ENCODE data around the gene VAC14. TPM values are rescaled to one million over a fixed set of nuclear protein-coding genes. Genes with fewer than 3 reads are reported as not detected.
A peak's percentile ranks its signal among the peaks of the same experiment; 100 is the strongest.
"Not testable (repeated sequence)": the region's sequence is repeated elsewhere in the genome, so short reads cannot be mapped to it uniquely, and the experiment has no call there.

The VAC14 gene
- total RNA-seq, 1 donor from 2014 or later: 13.6 TPM

DNA sequence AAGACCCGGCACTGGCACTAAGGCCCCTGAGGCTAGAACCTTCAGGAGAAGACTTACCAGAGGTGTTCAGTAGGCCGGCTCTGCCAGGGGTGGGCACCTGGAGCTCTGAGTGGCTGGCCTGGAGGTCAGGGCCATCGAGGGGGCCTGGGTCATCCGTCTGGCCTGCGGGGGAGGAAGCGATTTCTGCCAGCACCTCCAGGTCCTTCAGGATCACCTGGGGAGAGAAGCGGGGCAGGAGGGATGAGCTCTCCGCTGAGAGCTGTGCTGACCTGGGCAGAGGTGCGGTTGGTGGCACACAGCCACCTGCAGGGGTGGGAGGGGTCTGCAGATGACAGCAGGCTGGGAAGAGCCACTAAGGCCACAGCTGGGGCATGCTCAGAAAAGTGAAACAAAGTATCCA, 56.6 kb downstream of the VAC14 start:
- DNase-seq (ENCODE audit: low read depth in 2 of 2): no peak

- no peak for DNase-seq (ENCODE audit: low read depth in 2 of 2)
Measured at GRCh38 chr16:70743791-70744190, 57.2 kb downstream of the VAC14 start.

- not testable (repeated sequence) for DNase-seq (ENCODE audit: low read depth in 2 of 2)
Measured at GRCh38 chr16:70742967-70743366, 58.0 kb downstream of the VAC14 start.

DNA sequence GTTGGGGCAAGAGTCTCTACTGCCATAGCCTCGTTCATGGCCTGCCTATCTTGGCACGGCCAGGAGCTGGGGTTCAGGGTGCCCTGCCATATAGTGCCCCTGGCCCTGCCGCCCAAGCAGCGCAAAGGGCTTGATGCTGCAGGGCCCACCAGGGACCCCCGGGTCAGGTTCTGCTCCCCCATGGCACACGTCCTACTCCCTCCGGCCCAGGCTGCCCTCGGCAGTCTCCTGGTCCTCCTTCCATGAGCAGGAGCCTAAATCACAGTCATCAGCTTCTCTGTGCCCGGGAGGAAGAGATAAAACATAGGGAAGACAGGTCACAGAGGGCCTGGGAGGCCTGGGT, 59.2 kb downstream of the VAC14 start:
- no peak for DNase-seq (ENCODE audit: low read depth in 2 of 2)

- peak in 1 of 2 donors; percentile 34 for DNase-seq (ENCODE audit: low read depth in 2 of 2)
Measured at GRCh38 chr16:70740914-70741782, 59.8 kb downstream of the VAC14 start.

- no peak for DNase-seq (ENCODE audit: low read depth in 2 of 2)
Measured at GRCh38 chr16:70740174-70740913, 60.6 kb downstream of the VAC14 start.

DNA sequence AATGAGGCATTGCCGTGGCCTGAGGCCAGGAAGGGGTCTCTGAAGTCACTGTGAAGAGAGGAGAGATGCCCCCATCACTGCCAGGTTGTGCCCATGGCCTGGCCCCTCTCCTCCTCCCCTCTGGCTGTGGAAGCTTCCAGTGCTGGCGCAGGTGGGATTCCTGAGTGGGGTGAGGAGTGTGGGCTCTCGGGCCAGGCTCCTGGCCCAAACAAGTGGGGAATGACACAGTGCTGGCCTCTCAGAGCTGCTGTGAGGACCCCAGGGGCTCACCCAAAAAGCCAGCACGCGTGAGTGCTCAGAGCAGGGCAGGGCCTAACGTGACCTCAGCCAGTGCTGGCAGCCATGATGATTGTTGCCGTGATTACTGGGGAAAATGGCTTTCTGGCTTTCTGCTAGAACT, 61.6 kb downstream of the VAC14 start:
- no peak for DNase-seq (ENCODE audit: low read depth in 2 of 2)

DNA sequence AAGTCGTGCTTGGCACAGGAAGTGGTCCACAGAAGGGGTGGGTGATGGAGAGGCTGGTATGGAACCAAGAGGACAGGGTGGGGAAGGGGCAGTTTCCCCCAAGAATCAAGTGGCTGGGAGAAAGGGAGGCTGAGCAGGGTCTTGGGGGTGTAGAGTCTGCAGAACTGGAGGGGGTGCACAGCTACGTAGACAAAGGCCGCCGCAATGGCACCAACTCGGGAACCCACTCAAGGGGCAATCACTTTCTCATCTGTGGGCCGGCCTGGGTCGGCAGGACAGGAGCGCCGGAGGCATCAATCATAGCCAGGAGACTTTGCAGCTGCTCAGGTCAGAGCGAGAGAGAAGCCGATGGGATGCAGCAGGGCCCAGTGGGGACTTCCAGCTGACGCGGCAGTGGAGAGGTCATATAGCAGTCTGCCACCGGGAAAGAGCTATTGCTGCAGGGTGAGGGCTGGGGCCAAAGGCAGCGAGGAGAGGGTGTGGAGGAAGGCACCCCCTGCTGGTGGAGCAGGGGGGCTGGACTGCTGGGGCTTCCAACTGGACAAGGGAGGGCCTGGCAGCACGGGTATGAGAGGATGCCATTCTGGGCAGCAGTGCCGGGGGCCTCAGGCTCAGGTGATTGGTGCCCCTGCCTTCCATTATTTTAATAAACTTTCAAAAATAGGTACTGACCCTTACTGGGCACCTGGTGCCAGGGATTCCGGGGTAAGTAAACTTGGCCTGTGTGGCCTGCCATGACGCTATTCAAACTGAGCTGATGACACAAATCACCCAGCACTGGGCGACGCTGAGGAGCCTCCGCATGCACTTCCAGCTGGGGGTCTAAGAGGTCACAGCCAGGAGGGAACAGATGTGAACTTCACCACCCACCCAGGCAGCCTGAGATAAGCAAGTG, 62.6 kb downstream of the VAC14 start:
- DNase-seq (ENCODE audit: low read depth in 2 of 2): peak; percentile 88 to 90

DNA sequence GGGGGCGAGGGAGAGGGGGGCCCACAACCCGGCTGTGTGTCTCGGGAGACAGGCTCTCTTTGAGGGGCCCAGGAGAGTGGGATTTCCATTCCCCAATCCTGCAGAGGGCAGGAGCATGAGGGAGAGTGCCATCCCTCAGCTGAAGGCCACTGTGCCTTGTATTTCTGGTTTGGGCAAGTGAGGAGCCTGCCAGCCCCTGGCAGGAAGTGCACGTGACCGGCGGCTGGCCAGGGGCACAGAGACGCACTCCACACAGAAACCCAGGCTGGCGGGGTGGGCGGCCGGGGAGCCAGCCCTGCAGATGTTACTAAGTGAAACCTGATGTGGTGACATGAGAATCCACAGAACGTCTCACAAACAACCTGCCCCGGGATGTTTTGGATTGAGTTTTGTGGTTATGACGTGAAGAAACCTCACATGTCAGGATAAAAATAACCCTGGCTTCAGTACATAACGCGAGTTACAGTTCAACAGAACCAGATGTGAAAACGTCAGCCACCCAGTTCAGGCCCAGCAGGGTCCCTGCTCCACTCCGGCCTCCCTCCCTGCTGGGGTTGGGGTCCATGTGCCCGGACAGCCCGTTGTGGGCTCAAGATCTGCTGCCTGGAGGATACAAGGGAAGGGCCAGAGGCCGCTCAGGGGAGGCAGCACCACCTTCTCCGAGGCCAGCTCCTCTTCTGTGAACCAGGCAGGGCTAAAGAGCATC, 63.4 kb downstream of the VAC14 start:
- peak; percentile 28 to 50 for DNase-seq (ENCODE audit: low read depth in 2 of 2)

GRCh38 chr16:70736465-70737376, 64.2 kb downstream of the VAC14 start:
- no peak for DNase-seq (ENCODE audit: low read depth in 2 of 2)

DNA sequence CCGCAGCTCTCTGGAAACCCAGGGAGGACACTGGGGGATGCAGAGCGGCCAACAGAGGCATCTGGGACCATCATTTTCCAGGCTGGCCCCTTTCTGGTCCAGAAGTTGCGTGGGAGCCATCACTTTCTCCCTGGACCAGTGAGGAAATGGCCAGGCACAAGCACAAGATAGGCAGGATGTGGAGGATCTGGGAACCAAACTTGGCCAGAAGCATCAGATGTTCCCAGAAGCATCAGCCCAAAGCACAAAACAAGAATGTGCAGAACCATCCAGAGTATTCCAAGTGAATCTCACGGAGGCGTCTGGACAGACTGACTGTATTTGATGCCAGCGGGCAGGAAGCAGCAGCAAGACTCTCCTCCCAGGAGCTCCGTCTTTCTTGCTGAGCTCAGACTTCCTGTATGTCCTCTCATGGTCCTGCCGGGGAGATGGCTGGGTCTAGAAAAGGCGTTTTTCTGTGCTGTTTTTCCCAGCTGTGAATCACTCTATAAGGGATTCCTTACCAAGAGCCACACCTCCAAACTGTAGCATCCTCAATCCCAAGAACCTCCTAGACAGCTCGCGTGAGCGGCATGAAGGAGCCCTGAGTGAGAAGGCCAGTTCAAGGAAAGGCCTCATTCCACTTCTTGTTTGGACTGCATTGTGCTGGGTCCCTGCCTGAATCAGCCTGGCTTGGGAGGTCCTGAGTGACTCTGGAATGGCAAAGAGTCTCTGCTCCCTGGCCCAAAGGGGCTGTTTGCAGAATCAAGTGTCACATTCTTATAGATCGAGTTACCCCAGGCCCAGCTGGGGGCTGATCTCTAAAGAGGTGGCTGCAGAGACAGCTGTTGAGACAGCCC, 65.6 kb downstream of the VAC14 start:
- no peak for DNase-seq (ENCODE audit: low read depth in 2 of 2)

GRCh38 chr16:70734522-70735095, 66.3 kb downstream of the VAC14 start:
- no peak for DNase-seq (ENCODE audit: low read depth in 2 of 2)

DNA sequence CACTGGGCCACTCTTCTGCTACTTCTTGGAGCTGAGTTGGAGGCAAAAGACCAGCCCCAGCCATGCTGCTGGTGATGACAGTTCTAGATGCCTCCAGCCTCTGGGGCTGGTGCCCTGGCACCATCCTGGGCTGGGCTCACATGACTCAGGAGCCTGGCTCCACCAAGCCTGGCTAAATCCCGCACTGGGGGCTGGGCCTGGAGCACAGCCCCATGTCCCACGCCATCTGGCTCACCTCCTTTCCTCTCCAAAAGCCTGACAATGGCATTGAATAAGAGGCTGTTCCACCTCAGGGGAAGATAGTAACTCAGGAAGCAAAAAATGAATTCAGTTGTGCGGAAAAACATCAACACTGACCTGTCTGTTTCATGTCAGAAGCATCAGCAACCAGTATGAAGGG, 70.0 kb downstream of the VAC14 start:
- DNase-seq (ENCODE audit: low read depth in 2 of 2): peak; percentile 75 to 86

- DNase-seq (ENCODE audit: low read depth in 2 of 2): no peak
Measured at GRCh38 chr16:70730031-70730430, 70.9 kb downstream of the VAC14 start.

GRCh38 chr16:70729292-70729691, 71.7 kb downstream of the VAC14 start:
- DNase-seq (ENCODE audit: low read depth in 2 of 2): no peak

DNA sequence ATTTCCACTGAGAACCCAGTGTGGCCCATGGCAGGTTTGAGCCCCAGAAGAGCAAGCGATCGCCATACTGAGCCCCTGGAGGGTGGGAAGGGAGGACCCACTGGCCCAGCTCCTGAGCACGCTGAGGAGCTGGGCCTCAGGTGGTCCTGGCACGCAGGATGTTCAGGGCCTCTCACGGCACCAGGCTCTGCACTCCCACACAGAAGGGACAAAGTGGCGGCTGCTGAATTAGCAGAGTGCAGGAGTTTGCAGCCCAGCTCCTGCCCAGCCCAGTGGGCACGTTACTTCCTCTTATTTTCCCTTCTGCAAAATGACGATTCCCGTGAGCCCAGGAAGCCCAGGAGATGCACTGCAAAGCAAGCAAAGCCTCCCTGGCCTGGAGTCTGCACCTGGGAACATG, 72.8 kb downstream of the VAC14 start:
- DNase-seq (ENCODE audit: low read depth in 2 of 2): no peak

DNA sequence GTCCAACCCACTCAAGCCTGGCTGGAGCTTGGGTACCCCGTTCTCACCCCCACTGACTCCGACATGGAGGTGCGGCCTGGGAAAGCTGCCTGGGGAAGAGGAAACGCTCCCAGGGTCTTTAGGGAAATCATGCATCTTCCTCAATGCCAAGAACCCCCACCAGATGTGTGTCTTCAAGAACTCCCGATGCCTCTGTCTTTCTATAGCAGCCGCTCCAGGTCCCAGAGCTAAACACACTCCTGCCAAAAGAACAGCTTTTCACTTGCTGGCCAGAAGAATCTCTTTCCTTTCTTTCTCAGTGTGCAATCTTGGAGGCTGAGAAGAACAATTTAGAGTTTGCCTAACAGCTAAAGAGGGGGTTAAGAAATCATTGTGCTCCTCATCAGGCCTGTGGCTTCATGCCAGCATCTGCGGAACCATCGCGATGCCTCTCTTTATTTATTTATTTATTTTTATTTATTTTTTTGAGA, 74.0 kb downstream of the VAC14 start:
- DNase-seq (ENCODE audit: low read depth in 2 of 2): no peak

DNA sequence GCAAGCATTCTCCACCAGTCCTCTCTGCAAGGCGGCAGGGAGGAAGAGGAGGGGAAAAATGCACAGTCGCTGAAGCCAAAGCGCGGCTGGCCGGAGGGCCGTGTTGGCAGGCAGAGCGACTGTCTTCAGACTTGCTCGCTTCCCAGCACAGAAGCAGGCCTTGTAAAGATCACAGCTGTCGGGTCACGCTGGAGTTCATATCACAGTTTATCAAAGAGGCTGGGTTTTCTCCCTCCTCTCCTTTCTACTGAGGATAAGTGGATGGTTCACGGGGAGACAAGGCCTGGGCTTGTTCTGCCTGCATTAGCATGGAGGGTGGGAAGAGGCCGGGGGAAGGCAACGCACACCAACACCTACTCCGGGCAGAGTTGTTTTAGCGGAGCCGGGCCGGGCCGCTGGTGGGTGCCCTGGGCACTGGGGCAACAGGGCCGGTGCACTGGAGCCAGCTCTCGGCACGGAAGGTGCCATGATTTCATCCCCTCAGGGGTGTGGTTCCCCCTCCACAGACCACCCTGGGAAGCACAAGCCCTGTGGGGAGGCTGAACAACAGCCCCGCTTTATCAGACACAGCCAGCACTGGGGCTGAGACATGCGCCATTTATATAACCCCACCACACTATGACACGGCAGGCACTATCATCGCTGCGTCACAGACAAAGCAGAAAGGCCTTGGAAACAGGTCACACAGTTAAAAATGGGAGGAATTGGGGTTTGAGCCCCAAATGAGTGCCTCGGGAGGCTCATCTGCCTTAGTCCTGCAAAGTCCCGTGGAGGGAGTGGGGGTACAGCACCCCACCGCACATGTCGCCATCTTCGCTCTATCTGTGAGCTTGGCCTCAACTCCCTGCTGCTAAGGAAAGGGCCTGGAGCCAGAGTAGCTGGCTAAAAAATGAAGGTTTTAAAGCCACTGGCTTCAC, 74.8 kb downstream of the VAC14 start:
- no peak for DNase-seq (ENCODE audit: low read depth in 2 of 2)

Data from dermis microvascular lymphatic vessel endothelial cell (primary cell).